GM12878 (cell line): ENCODE measurements around the gene PRKAG2.

Source experiments
- ATF3 ChIP-seq: IDR thresholded peaks from 2 replicates; pipeline ENCODE4 v1.6.1; 2011; ENCODE audit warnings: low read depth, mild to moderate bottlenecking, low read length, moderate library complexity, borderline replicate concordance; ENCODE audit errors: extremely low read depth
- BHLHE40 ChIP-seq, 2 experiments: fragments of 450-650 bp in 1 of 2; IDR thresholded peaks; 2 replicates each; pipeline ENCODE4 v1.6.1; 2011 to 2017; ENCODE audit warnings: low read depth in 2 of 2, borderline replicate concordance in 1 of 2, improper control_type of control experiment in 1 of 2, low read length in 1 of 2, mild to moderate bottlenecking in 1 of 2
- CTCF ChIP-seq, 3 experiments: IDR thresholded peaks in 2 of 3; conservative IDR thresholded peaks in 1 of 3; 2 replicates each; pipeline ENCODE4 v1.5.1; 2011; ENCODE audit warnings: low read depth in 3 of 3, low read length in 3 of 3, mild to moderate bottlenecking in 3 of 3, control low read depth in 2 of 3, moderate library complexity in 2 of 3, inconsistent platforms in 1 of 3, mixed read lengths in 1 of 3; ENCODE audit not compliant: control insufficient read depth in 2 of 3, insufficient read depth in 1 of 3; ENCODE audit errors: extremely low read depth in 1 of 3
- HDAC6 ChIP-seq: fragments of 200-600 bp; sonication (generic); IDR thresholded peaks from one replicate; pipeline ENCODE4 v1.8.0; 2017; ENCODE audit warnings: antibody characterized with exemption; ENCODE audit not compliant: unreplicated experiment
- MAX ChIP-seq: IDR thresholded peaks from 2 replicates; pipeline ENCODE4 v1.6.1; 2012; ENCODE audit warnings: low read depth, low read length, improper control_type of control experiment
- NKRF ChIP-seq: fragments of 450-650 bp; conservative IDR thresholded peaks from 2 replicates; pipeline ENCODE4 v1.6.1; 2017; ENCODE audit warnings: mild to moderate bottlenecking, moderate library complexity
- POLR2A ChIP-seq: IDR thresholded peaks from 2 replicates; pipeline ENCODE4 v1.6.1; 2011; ENCODE audit warnings: low read depth, mild to moderate bottlenecking, low read length
- SIN3A ChIP-seq: IDR thresholded peaks from 2 replicates; pipeline ENCODE4 v1.6.1; 2012; ENCODE audit warnings: low read depth, low read length, improper control_type of control experiment
- SMARCA5 ChIP-seq: fragments of 450-650 bp; IDR thresholded peaks from 2 replicates; pipeline ENCODE4 v1.6.1; 2017; ENCODE audit warnings: mild to moderate bottlenecking
- SMC3 ChIP-seq: IDR thresholded peaks from 2 replicates; pipeline ENCODE4 v1.6.1; 2011; ENCODE audit warnings: low read length, improper control_type of control experiment, borderline replicate concordance
- SREBF2 ChIP-seq: IDR thresholded peaks from 2 replicates; pipeline ENCODE4 v1.6.1; 2012; ENCODE audit warnings: mild to moderate bottlenecking, low read length
- TBL1XR1 ChIP-seq: IDR thresholded peaks from 2 replicates; pipeline ENCODE4 v1.6.1; 2012; ENCODE audit warnings: low read depth, low read length, improper control_type of control experiment
- ZBTB40 ChIP-seq: fragments of 450-650 bp; IDR thresholded peaks from 2 replicates; pipeline ENCODE4 v1.6.1; 2016; ENCODE audit warnings: mild to moderate bottlenecking, moderate library complexity, borderline replicate concordance
- ZNF274 ChIP-seq: IDR thresholded peaks from one replicate; pipeline ENCODE4 v1.8.0; 2011; ENCODE audit not compliant: insufficient read length, insufficient read depth

- TF ChIP-seq SMC3 (no peak), NKRF (no peak), POLR2A (no peak), ATF3 (no peak), HDAC6 (no peak), SMARCA5 (no peak), ZBTB40 (no peak), CTCF (IDR thresholded peaks at IDR 0.05 in 2 of 3, conservative IDR thresholded peaks at IDR 0.05 in 1 of 3; ENCODE audit: control insufficient read depth in 2 of 3, extremely low read depth in 1 of 3, insufficient read depth in 1 of 3, low read depth in 3 of 3, low read length in 3 of 3) (no peak), ZNF274 (no peak), TBL1XR1 (no peak), SIN3A (no peak), BHLHE40 (IDR thresholded peaks at IDR 0.05; ENCODE audit: borderline replicate concordance in 1 of 2, low read depth in 2 of 2, low read length in 1 of 2) (no peak), SREBF2 (no peak), MAX (no peak)
These were observed 364.6 kb downstream of the PRKAG2 start for GRCh38 chr7:151512353-151512752.
